HT-29 (cell line): ENCODE results near the gene CNTN3. TPM values are rescaled to one million over a fixed set of nuclear protein-coding genes. Genes with fewer than 3 reads are reported as not detected.

Source experiments
- DNase-seq: peaks from one replicate; pipeline ENCODE4 v3.0.0-alpha.2; 2015; ENCODE audit warnings: low spot score
- total RNA-seq: library from RNA; depleted of rRNA; stranded (reverse); fragments of >200 nt; shearing (Covaris generic); gene quantifications from 2 replicates; pipeline ENCODE4 v1.2.3, GENCODE V29; 2014; rRNA removed

The CNTN3 gene
- not detected in 2 replicates for total RNA-seq

GRCh38 chr3:74614107-74614967 lies at the start of gene CNTN3:
Gene CNTN3, minus strand, starts transcription at chr3:74614659. Its CDS starts 93,547 bp downstream, at chr3:74521112.
- no peak for DNase-seq

DNA sequence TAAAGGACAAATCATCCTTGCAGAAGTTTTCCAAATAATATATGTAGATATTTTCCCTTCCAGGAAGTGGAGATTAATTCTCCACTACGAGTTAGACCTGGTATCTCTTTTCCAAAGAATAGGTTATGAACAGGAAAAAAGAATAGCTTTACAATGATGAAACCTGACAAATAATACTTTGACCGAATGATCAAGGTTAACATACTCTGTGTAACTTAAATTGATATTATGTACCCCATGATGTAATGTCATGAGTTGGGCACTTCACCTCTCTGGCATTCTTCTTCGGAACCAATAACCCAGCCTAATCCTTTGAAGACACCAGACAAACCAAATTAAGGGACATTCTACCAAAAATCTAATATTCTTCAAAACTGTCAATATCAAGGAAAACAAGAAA lies 48.7 kb upstream of the CNTN3 start:
- no peak for DNase-seq

GRCh38 chr3:74661672-74662071 lies 47.2 kb upstream of the CNTN3 start:
- no peak for DNase-seq

- no peak for DNase-seq
Measured at GRCh38 chr3:74651885-74652284, 37.4 kb upstream of the CNTN3 start.

- no peak for DNase-seq
Measured at GRCh38 chr3:74651292-74651691, 36.8 kb upstream of the CNTN3 start.

DNA sequence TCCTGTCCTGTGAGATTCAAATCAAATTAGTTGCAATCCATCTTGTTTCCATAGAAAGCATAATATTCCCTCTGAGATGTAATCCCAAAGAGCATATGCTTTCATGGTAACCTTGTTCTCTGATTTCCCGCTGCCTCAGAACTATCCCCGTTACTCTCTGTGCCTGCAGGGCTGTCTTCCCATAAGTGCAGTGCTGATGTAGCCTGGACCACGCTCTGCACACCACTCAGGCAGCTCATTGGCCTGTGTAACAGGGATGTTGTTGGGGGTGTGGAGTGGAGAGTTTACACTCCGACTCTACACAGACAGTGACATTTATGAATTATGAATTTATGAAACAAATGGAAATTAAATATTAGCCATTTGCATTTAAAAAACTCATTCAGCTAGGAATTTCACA lies 33.6 kb upstream of the CNTN3 start:
- DNase-seq: no peak

DNA sequence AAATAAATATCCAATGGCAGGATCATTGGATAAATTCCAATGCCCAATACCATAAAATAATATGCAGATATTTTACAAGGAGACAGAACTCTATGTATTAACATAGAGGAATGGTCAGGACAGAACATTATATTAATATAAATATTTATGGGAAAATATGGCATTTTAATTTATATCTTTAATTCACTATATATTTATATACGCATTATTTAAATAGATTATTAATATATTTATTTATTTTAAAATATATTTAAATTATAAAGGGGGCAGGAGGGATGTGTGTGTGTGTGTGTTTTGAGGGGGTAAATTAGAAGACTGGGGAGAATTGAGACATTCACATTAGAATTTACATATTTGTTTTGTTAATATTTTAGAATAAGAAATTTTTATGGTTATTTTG lies 31.6 kb upstream of the CNTN3 start:
- no peak for DNase-seq

DNA sequence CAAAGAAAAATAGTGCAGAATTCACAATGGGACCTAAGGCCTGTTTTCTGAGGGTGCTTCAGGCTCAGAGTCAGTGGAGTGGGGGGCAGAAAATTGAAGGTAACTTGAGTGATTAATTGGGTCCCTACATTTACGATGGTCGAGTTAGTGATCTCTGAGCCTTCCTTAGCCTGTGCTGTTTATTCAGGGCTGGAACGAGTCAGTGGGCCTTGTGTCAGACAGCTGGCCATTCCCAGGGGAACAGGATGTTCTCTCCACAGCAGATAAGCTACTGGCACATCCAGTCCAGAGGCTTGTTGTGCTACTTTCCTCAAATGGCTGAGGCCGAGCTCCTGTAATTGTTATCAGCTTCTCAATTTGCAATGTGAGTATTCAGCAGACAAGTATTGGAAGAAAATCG lies 29.2 kb upstream of the CNTN3 start:
- no peak for DNase-seq

DNA sequence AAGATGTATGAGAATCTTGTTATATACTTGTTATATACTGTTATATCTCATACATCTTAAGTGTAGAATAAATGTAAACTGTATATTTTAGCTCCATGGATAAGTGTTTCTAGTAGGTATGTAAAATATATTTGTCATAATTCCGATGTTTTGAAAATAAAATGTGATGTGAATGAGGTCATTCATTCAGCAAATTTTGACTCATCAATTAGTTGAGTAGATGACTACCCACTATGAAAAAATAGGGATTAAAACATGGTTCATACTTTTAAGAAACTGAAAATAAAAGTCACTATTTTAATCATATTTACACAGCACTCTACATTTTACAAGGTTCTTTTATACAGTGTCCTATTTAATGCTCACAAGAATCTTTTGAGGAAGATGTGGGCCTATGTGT lies 28.4 kb upstream of the CNTN3 start:
- DNase-seq: no peak

DNA sequence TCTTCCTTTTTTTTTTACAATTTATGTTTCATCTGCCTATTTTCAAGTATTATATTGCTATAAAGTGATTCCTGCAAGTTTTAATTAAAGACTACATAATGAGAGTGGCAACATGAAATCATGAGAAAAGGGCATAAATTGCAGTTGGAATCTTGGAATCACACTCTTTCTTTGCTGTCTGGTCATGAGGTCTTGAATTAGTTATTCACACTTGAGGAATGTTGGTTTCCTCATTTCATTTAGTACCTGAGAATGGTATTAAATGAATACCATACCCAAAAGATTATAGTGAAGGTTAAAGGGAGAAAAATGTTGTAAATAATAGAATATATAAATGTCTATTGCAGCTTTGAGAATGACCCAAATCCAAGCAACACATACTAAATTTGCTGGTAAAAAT lies 25.8 kb upstream of the CNTN3 start:
- DNase-seq: no peak

DNA sequence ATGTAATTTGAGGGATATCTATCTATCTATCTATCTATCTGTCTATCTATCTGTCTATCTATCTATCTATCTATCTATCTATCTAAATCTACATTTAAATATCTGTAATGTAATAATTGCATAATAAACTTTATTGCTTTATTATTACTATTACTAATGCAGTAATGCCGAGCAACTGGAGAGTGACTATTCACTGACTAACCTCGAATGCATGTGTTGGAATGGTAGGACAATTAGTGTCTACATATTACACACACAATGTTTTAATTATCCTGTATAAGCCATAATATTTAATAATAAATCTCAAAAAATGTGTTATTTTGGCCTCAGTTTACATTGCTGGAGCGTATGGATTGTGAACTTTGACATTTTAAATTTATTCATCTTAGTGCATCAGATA lies 25.2 kb upstream of the CNTN3 start:
- DNase-seq: no peak

- DNase-seq: no peak
Measured at GRCh38 chr3:74636981-74637380, 22.5 kb upstream of the CNTN3 start.

- no peak for DNase-seq
Measured at GRCh38 chr3:74633021-74633420, 18.6 kb upstream of the CNTN3 start.

- no peak for DNase-seq
Measured at GRCh38 chr3:74631351-74632140, 17.1 kb upstream of the CNTN3 start.

- no peak for DNase-seq
Measured at GRCh38 chr3:74630602-74631001, 16.1 kb upstream of the CNTN3 start.

DNA sequence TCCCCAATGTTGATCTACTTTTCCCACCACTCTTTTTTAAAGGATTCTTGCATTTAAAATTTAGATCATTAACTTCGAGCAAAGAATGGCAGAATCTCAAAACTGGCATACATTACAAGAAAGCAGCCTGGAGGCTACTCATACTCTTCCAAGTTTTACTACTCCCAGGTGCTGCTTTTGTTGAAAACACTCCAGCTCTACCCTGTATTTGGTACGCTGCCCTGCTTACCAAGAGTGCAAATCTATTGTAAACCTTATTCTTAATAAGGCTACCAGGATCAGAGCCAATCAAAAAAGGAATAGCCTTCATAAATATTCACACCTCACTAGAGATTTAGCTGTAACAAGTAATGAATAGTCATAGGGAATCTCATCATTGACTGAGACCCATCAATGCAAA lies 11.6 kb upstream of the CNTN3 start:
- DNase-seq: no peak

DNA sequence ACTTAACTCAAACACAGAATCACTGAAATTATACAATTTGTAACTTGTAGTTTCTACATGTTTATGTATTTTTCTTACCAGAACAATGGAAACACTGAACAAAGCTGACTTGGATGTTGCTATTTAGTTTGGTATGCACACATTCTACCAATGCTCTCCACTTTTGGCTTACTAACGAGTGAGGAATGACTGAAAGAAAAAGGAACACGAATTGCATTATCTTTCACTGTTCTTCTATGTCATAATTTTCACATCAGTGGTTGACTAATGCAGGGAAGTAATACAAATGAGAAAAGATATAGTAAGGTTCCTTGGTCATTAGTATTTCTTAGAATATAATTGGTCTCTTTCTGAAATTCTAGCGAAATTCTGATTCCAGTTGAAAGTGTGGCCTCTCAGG lies 9.8 kb upstream of the CNTN3 start:
- DNase-seq: no peak

- no peak for DNase-seq
Measured at GRCh38 chr3:74623261-74623836, 8.9 kb upstream of the CNTN3 start.

DNA sequence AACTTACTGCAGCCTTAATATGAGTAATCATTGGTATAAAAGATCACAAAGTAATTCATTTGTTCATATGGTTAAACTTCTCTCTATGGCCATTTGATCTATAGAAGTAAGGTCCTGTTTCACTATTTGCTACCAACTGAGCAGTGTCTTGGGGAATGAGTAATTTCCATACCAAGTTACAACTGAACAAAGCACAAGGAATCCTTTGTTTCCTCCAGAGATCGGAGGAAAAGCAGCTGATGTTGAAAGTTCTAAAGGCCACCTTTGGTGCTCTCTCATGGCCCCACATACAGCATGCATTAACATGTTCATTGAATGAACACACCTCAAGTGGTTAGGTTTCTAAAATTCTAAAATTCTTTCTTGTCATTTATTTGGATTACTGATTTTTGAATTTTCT lies 7.1 kb upstream of the CNTN3 start:
- no peak for DNase-seq

DNA sequence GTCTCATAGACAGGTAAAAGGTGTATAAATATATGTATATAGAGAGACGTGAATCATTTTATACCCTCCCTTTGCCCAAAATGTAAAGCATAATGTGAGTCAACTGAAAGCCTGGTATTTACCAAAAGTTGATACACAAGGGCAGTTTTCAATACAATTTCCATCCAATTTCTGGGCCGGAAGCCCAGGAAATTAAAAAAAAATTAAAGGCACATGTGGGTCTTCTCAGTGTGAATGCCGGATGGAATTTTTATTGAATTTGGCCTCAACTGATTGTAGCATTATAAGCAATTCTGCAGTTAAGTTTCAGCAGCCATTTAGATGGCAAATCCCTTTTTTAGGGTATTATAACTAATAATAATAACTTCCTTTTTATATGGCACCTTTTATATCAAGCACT lies 3.3 kb upstream of the CNTN3 start:
- no peak for DNase-seq

- no peak for DNase-seq
Measured at GRCh38 chr3:74613521-74614106, 845 bp downstream of the CNTN3 start.

GRCh38 chr3:74613060-74613459 lies 1.4 kb downstream of the CNTN3 start:
- DNase-seq: no peak
